Measurements from ENCODE around the gene ZNF892. TPM values are rescaled to one million over a fixed set of nuclear protein-coding genes. Genes with fewer than 3 reads are reported as not detected.

ZNF892 gene
- 1 to 10 TPM; 3.6 to 4.2 TPM for total RNA-seq

GRCh38 chr2:95207111-95207961 is at the start of gene ZNF892:
Gene ZNF892, plus strand, starts transcription at chr2:95207521. Its CDS starts 295 bp downstream, at chr2:95207816.
- DNase-seq (peak; percentile 93 to 95 (median 94)), ATAC-seq (peak; percentile 99)
- H3K9me3 ChIP-seq: peaks cover 0 to 11% (median 0%) of the 10 kb centered on the region in 3 donors
- no peaks in the 10 kb centered on the region for H3K27me3 ChIP-seq
- peaks cover 6 to 10% of the 10 kb centered on the region in 2 donors for H3K36me3 ChIP-seq (replicated peaks in 1 of 2; ENCODE audit: insufficient read depth in 1 of 2, low read depth in 2 of 2)
- WGBS, 2 donors: 0 to 1% methylated on average over 3 to 74 of the region's 74 CpGs
- H3K27ac ChIP-seq: peak within 1 kb of the TSS; percentile 76 to 90 (median 80)
- intact Hi-C loops (cut with DNase I): no loop called here
- H3K4me1 ChIP-seq: peaks cover 17% of the 10 kb centered on the region
- peak within 1 kb of the TSS; percentile 68 to 83 for H3K4me3 ChIP-seq
- peak; percentile 52 to 80 (median 78) for TF ChIP-seq POLR2A (IDR thresholded peaks at IDR 0.05)
- peak in 5 of 7 experiments; percentile 17 to 57 (median 51) for TF ChIP-seq CTCF (IDR thresholded peaks at IDR 0.05)

- intact Hi-C loops (cut with DNase I): no loop called here
- peaks cover 0 to 6% of the 10 kb centered on the region in 2 donors for H3K36me3 ChIP-seq (replicated peaks in 1 of 2; ENCODE audit: insufficient read depth in 1 of 2, low read depth in 2 of 2)
- TF ChIP-seq POLR2A (IDR thresholded peaks at IDR 0.05) (no peak), CTCF (IDR thresholded peaks at IDR 0.05) (no peak)
- DNase-seq (peak in 1 of 4 donors; percentile 11), ATAC-seq (no peak)
- peak overlapping the region in 1 of 2 donors; percentile 57 for H3K4me3 ChIP-seq
- WGBS, 2 donors: 59 to 61% methylated on average over 10 of the region's 10 CpGs
- H3K27ac ChIP-seq: peak overlapping the region in 1 of 4 donors; percentile 77
- no peaks in the 10 kb centered on the region for H3K27me3 ChIP-seq
- peaks cover 0 to 12% (median 0%) of the 10 kb centered on the region in 3 donors for H3K9me3 ChIP-seq
- H3K4me1 ChIP-seq: peaks cover 14% of the 10 kb centered on the region
Measured at GRCh38 chr2:95158441-95158840, 48.9 kb upstream of the ZNF892 start.

- Histone ChIP-seq H3K4me1 (peaks cover 20% of the 10 kb centered on the region), H3K27me3 (no peaks in the 10 kb centered on the region), H3K9me3 (peaks cover 0 to 12% (median 0%) of the 10 kb centered on the region in 3 donors), H3K4me3 (peak overlapping the region; percentile 57 to 78), H3K27ac (peak overlapping the region in 3 of 4 donors; percentile 59 to 77 (median 72)), H3K36me3 (replicated peaks in 1 of 2; ENCODE audit: insufficient read depth in 1 of 2, low read depth in 2 of 2) (peaks cover 0 to 5% of the 10 kb centered on the region in 2 donors)
- no peak for TF ChIP-seq CTCF (IDR thresholded peaks at IDR 0.05)
- TF ChIP-seq POLR2A (IDR thresholded peaks at IDR 0.05): peak; percentile 14 to 41 (median 38)
- ATAC-seq (peak; percentile 63), DNase-seq (peak; percentile 48 to 62 (median 51))
- WGBS, 2 donors: 1 to 5% methylated on average over 4 to 57 of the region's 58 CpGs
- intact Hi-C loops (cut with DNase I): no loop called here
Measured at GRCh38 chr2:95158891-95159619, 48.3 kb upstream of the ZNF892 start.

- Histone ChIP-seq H3K9me3 (peaks cover 0 to 12% (median 0%) of the 10 kb centered on the region in 3 donors), H3K36me3 (replicated peaks in 1 of 2; ENCODE audit: insufficient read depth in 1 of 2, low read depth in 2 of 2) (no peaks in the 10 kb centered on the region), H3K27me3 (no peaks in the 10 kb centered on the region), H3K4me1 (peaks cover 28% of the 10 kb centered on the region), H3K4me3 (peak within 1 kb of the TSS; percentile 57 to 78), H3K27ac (peak within 1 kb of the TSS; percentile 51 to 77 (median 66))
- WGBS, 2 donors: 8 to 27% methylated on average over 9 to 55 of the region's 64 CpGs
- TF ChIP-seq POLR2A (IDR thresholded peaks at IDR 0.05): peak; percentile 9 to 43 (median 11)
- TF ChIP-seq CTCF (IDR thresholded peaks at IDR 0.05): no peak
- intact Hi-C loops (cut with DNase I): no loop called here
- ATAC-seq (peak; percentile 93), DNase-seq (peak; percentile 79 to 86 (median 84))
Measured at GRCh38 chr2:95159690-95160449, 47.5 kb upstream of the ZNF892 start, which contains the start of gene ZNF514. Gene ZNF514, minus strand, starts transcription at chr2:95159848. Its CDS starts 6,595 bp downstream, at chr2:95153253.

All from body of pancreas (tissue), 4 donors.